NOMO-1 treated with DMSO at 0.1 percent for 48 hours (cell line): ENCODE results near the gene CACNA2D2.
"Not testable (repeated sequence)": the region's sequence is repeated elsewhere in the genome, so short reads cannot be mapped to it uniquely, and the experiment has no call there.

Source experiments
- DNase-seq: peaks from one replicate; lab custom pipeline; 2025; ENCODE audit not compliant: unreplicated experiment; lab: John Stamatoyannopoulos, UW

The CACNA2D2 gene

DNA sequence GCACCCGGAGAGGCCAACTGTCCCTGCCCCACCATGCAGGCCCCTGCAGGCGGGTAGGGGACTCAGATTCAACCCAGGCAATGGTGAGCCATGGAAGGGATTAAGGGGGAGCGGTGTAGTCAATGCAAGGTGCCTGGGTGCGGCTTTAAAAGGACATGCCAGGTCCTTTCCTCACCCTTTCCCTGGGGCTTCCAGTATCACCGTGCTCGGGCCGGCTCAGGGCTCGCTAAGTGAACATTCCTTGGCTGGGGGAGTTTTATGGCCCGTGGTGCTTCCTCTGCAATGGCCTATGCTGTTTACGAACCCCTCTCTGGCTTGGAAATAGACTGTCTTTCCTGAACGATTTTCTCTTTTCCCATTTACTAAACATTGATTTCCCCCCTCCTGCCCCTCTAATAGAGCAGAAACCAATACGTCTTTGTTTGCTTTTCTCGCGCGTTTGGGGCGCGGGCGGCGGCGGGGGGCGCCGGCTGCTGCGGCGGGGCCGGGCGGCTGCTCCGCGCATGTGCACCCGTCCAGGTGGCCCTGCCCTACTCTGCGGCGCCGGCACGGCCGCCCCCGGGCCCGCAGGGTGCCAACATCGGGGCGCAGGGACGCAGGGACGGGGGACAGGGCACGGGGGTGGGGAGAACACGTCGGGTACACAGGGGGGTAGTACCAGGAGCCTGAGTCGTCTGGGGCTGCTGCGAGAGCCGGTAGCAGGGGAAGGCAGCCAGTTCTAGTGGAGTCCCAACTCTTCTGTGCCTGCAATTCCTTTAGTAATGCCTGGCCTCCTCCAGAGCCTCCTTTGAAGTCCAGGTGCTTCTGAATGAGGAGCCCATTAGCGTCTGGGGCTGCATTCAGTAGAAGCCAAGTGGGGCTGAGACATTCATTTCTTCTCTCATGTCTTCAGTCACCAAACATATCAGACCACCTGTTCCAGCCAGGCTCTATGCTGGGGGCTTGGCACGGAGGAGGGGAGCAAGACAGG is 26.9 kb upstream of the CACNA2D2 start:
- DNase-seq = no peak

GRCh38 chr3:50525987-50526386 is 22.6 kb upstream of the CACNA2D2 start:
- peak; percentile 78 for DNase-seq

DNA sequence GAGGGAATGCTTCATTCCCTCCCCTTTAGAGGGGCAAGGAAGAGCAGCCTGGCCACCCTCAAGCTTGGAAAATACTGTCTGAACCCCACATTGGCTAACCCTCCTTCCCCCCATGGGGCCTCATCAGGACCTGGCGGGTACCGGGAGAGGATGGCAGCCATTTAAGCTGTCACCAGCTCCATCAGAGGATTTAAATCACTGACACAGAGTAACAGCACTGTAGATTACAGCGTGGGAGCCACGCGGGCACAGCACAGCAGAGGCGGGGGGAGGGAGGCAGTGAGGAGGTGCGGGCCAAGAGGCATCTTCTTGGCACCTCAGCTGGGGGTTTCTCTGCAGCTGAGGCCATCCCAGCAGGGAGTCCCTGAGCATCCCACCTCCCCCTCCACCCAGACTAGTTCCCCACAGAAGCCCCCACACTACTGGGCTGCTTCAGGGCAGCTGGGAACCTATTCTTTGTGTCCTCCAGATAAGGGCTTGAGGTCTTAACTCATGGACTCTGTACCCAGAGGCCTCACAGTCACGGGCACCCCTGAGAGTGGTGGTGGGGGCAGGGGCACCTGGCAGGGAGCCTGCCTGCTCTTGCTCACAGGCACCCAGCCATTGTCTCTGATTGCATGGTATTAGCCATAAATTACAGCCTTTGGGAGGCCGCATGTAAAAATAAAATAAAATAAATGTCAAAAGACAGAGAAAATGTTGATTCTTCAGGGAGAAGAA is 21.9 kb upstream of the CACNA2D2 start:
- no peak for DNase-seq

DNA sequence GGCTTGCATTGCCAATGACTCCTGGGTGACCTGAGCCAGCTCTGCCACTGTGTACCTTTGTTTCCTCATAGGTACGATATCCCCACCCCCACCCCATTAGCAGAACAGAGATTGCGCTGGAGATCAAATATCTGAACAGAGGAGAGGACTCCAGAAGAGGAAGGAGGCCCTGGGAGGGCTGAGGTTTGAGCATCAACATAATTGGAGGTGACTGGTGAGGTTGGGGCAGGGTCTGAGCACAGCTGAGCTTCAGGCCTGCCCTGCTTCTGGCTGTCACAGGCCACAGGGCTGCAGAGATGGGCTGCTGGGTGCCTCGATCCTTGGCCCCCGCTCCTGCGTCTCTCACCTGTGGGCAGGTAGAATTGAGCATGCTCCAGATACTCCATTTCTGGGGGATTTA is 21.3 kb upstream of the CACNA2D2 start:
- DNase-seq = no peak

DNA sequence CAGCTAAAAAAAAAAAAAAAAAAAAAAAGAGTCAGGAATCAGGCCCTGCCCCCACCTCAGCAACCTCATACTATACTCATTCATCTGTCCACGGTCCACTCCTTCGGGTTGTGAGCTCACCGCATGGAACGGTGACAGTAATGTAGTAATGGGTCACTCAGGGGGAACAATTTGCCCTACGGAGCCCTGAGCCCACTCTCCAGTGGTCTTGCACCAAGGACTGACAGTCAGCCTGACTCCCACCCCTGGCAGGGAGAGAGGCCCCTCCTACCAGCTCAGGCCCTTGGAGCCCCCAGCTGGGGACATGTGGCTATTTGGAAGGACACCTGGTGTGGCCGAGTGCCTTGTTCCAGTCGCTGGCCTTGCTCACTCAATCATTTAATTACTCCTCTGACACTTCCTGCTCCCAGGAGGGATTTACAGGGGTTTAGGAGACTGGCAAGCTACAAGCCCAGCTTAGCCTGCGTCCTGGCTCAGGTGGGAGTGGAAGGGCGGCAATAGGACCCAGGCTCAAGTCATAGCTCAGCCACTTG is 19.9 kb upstream of the CACNA2D2 start:
- no peak for DNase-seq

- no peak for DNase-seq
These were observed 18.1 kb upstream of the CACNA2D2 start for GRCh38 chr3:50521572-50521971.

- no peak for DNase-seq
These were observed 17.4 kb upstream of the CACNA2D2 start for GRCh38 chr3:50520849-50521248.

DNA sequence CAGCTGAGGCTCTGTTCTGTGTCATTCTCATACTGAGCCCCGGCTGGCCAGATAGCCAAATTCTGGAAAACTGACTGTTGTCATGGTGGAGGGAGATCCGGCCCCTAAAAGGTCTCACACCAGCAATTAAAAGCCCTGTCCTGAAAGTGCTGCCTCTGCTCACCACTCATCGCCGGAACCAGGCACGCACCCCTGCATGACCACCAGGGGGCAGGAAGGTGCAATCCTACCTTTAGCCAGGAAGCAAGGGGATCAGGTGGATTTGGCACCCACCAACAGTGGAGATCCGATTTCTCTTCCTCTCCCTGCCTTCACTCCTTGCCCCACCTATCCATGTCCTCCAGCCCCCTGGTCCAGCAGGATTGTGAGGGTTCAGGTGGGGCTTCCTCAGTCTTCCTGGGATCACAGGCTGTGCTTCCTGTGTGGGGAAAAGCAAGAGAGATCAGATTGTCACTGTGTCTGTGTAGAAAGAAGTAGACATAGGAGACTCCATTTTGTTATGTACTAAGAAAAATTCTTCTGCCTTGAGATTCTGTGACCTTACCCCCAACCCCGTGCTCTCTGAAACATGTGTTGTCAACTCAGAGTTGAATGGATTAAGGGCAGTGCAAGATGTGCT is 16.1 kb upstream of the CACNA2D2 start:
- peak; percentile 46 for DNase-seq

DNA sequence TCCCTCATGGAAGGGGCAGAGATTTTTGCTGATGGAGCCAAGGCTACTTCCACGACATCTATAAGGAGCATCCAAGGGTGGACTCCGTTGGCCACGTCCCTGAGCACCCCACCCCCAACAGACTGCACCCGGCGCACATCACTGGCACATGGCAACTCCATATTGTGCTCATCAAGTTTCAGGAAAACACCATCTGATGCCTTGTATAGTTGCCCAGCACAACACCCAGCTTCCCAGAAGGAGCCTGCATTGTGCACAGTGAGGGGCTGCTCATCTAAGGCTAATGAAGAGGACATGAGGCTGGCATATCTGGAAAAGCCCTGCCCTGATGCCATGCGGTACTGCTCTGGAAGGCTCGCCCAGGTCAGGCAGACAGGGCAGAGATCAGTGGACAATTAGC is 15.0 kb upstream of the CACNA2D2 start:
- no peak for DNase-seq

GRCh38 chr3:50517721-50518206 is 14.3 kb upstream of the CACNA2D2 start:
- DNase-seq = no peak

DNA sequence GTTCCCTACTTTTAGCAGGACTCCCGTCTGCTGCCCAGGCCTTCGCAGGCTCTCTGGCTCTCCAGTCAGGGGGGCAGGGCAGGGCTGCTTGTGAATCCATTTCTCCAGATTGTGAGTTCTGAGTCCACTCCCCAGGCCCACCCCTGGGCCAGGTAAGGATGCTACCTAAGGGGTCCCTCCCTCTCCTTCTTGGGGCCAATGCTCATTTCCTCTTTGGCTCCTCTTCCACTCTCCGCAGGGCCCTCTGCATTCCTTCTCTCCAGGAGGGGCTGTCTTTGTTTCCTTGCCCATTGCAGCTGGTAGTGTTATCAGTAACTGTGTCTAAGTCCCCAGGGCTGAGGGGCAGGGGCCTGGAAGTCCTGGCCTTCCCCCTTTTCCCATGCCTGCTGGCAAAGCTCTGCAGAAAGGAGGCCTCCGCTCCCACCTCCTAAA is 13.0 kb upstream of the CACNA2D2 start:
- no peak for DNase-seq

GRCh38 chr3:50515565-50516439 is 12.4 kb upstream of the CACNA2D2 start:
- DNase-seq = peak; percentile 77

- not testable (repeated sequence) for DNase-seq
These were observed 9.5 kb upstream of the CACNA2D2 start for GRCh38 chr3:50512908-50513307.

- no peak for DNase-seq
These were observed 8.7 kb upstream of the CACNA2D2 start for GRCh38 chr3:50512131-50512530.

- no peak for DNase-seq
These were observed 6.9 kb upstream of the CACNA2D2 start for GRCh38 chr3:50510325-50510724.

DNA sequence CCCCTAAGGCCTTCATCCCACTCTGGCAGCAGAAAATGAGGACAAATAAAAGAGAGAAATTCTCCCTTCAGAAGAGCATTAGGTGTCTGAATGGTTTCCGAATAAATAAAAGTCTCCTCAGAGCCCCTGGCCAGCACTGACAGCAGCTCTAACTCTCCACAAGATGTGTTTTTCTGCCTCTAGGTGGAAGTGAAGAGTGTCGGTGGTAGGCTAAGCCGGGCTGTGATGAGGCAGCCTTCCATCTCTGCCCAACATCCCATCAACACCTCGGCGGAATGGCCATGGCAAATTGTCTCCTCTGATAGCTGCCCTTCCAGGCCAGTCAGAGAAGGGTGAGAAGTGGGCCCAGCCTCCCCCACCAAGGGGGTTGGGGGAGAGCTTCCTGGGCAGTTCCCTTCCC is 6.3 kb upstream of the CACNA2D2 start:
- no peak for DNase-seq

DNA sequence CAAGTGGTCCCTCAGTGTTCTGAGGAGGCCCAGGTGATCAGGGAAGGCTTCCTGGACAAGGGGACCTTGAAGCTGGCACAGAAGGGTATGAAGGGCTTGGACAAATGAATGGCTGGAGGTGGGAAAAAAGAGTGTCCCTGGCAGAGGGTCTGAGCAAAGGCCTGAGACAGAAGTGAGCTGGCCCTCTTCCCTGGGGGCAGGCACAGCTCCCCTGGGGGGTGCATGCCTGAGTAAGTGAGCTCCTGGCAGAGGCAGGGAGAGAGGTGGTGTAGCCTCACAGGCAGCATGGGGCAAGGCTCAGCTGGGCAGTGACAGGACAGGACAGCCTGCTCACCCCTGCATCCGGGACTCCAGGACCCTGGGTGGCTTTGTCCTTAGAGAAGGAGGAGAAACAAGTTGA is 5.4 kb upstream of the CACNA2D2 start:
- no peak for DNase-seq

DNA sequence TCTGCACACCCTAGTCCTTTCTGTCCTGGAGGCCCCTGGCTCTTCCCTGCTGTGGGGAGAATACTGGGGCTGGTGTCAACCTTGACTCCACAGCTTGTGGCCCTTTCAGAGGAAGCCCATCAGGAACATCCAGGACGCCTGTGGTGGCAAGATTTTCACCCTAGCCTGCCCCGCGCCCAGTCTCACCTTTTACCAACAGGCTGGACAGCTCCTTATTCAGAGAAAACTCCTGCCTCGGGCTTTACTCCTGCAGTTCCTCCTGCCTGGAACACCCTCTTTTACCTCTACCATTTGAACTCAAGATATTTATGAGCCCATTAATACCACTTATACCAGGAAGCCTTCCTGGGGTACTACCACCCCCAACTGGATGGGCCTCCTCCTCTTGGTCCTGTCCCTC is 2.7 kb upstream of the CACNA2D2 start:
- no peak for DNase-seq

DNA sequence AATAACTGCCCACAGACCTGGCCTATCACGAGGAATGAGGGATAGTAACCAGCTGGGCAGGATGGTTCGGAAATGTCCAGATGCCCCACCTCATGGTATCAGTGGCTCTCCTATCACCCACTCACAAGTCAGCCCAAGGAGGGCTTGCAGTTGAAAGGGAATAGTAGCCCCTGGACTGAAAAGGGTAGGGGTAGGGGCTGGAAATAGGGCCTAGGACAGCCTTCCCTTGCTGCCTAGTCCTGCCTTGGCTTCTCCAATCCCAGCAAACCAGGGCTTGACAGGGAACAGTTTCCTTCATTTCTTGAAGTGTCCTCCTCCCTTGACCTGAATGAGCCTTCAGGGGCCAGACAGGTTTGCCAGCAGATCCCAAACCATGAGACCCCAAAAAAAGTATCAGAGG is 1.2 kb upstream of the CACNA2D2 start:
- DNase-seq = no peak
